Measurements from ENCODE around the gene C1QTNF2.

DNA sequence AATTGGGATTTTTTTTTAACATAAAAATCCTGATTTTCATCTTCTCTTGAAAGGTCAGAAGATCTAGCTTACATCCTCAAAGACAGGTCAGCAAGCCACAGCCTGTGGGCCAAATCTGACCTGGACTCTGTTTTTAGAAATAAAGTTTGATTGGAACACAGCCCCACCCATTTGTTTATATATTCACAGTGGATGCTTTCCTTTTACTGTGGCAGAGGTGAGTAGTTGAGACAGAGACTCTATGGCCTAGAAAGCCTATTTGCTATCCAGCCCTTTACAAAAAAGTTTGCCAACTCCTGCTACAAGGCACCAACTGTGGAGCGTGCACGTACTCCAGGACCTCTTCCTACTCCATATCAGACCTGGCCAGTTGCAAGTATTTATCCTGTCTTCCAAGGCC, 44.7 kb downstream of the C1QTNF2 start:
- TF ChIP-seq POLR2AphosphoS5 (IDR thresholded peaks at IDR 0.05): no peak
- TF ChIP-seq, protein P1, sequence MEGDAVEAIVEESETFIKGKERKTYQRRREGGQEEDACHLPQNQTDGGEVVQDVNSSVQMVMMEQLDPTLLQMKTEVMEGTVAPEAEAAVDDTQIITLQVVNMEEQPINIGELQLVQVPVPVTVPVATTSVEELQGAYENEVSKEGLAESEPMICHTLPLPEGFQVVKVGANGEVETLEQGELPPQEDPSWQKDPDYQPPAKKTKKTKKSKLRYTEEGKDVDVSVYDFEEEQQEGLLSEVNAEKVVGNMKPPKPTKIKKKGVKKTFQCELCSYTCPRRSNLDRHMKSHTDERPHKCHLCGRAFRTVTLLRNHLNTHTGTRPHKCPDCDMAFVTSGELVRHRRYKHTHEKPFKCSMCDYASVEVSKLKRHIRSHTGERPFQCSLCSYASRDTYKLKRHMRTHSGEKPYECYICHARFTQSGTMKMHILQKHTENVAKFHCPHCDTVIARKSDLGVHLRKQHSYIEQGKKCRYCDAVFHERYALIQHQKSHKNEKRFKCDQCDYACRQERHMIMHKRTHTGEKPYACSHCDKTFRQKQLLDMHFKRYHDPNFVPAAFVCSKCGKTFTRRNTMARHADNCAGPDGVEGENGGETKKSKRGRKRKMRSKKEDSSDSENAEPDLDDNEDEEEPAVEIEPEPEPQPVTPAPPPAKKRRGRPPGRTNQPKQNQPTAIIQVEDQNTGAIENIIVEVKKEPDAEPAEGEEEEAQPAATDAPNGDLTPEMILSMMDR (IDR thresholded peaks at IDR 0.05): no peak

All from stomach (tissue), 4 donors.